Panc1 (cell line): ENCODE data around the gene RRN3.
"Not testable (repeated sequence)": the region's sequence is repeated elsewhere in the genome, so short reads cannot be mapped to it uniquely, and the experiment has no call there.

Experiments
- CTCF ChIP-seq: fragments of 450-650 bp; IDR thresholded peaks from 2 replicates; pipeline ENCODE4 v1.5.1; 2017; ENCODE audit warnings: mild to moderate bottlenecking
- POLR2AphosphoS5 ChIP-seq: IDR thresholded peaks from 2 replicates; pipeline ENCODE4 v1.6.1; 2012; ENCODE audit warnings: mild to moderate bottlenecking, low read depth, low read length, moderate library complexity
- REST ChIP-seq, 2 experiments: IDR thresholded peaks; 2 replicates each; pipeline ENCODE4 v1.6.1; 2011 to 2012; ENCODE audit warnings: low read depth in 2 of 2, control low read depth in 1 of 2, low read length in 1 of 2, mild to moderate bottlenecking in 1 of 2, moderate library complexity in 1 of 2; ENCODE audit not compliant: insufficient read depth in 1 of 2
- SIN3A ChIP-seq: IDR thresholded peaks from 2 replicates; pipeline ENCODE4 v1.6.1; 2012; ENCODE audit warnings: low read depth, mild to moderate bottlenecking, low read length, moderate library complexity, borderline replicate concordance; ENCODE audit not compliant: insufficient read depth

GRCh38 chr16:15099366-15099909 lies 5.4 kb upstream of the RRN3 start:
- TF ChIP-seq CTCF; POLR2AphosphoS5; REST (IDR thresholded peaks at IDR 0.05; ENCODE audit: insufficient read depth in 1 of 2, low read depth in 2 of 2, low read length in 1 of 2); SIN3A: not testable (repeated sequence)
